HG02571 (cell line): Measurements from ENCODE around the gene OMD.

ENCODE experiments used
- ATAC-seq: cut with Tn5 transposase; IDR thresholded peaks from one replicate; pipeline ENCODE4 v1.9.1; 2021; ENCODE audit warnings: mild to moderate bottlenecking, moderate library complexity; ENCODE audit not compliant: unreplicated experiment

Gene OMD

GRCh38 chr9:92424340-92424739 is at the start of gene OMD:
Gene OMD, minus strand, starts transcription at chr9:92424471. Its CDS starts 6,913 bp downstream, at chr9:92417558.
- no peak for ATAC-seq

- ATAC-seq = no peak
Observed at GRCh38 chr9:92468206-92468605, 43.9 kb upstream of the OMD start.

- ATAC-seq = no peak
Observed at GRCh38 chr9:92467511-92467910, 43.2 kb upstream of the OMD start.

GRCh38 chr9:92467041-92467440 is 42.8 kb upstream of the OMD start:
- ATAC-seq = no peak

- ATAC-seq = no peak
Observed at GRCh38 chr9:92463984-92464383, 39.7 kb upstream of the OMD start.

- ATAC-seq = no peak
Observed at GRCh38 chr9:92463387-92463786, 39.1 kb upstream of the OMD start.

- ATAC-seq = no peak
Observed at GRCh38 chr9:92457576-92457975, 33.3 kb upstream of the OMD start.

GRCh38 chr9:92455217-92455616 is 30.9 kb upstream of the OMD start:
- ATAC-seq = no peak

GRCh38 chr9:92446536-92446935 is 22.3 kb upstream of the OMD start:
- ATAC-seq = no peak

- no peak for ATAC-seq
Observed at GRCh38 chr9:92444841-92445240, 20.6 kb upstream of the OMD start.

GRCh38 chr9:92440751-92441046 is 16.4 kb upstream of the OMD start:
- no peak for ATAC-seq

GRCh38 chr9:92439921-92440750 is 15.9 kb upstream of the OMD start:
- ATAC-seq = no peak

- ATAC-seq = no peak
Observed at GRCh38 chr9:92438900-92439526, 14.7 kb upstream of the OMD start.

GRCh38 chr9:92435263-92435662 is 11.0 kb upstream of the OMD start:
- no peak for ATAC-seq

- no peak for ATAC-seq
Observed at GRCh38 chr9:92432972-92433548, 8.8 kb upstream of the OMD start.

- ATAC-seq = no peak
Observed at GRCh38 chr9:92432350-92432749, 8.1 kb upstream of the OMD start.

GRCh38 chr9:92429836-92430235 is 5.6 kb upstream of the OMD start:
- no peak for ATAC-seq

- ATAC-seq = no peak
Observed at GRCh38 chr9:92426501-92427145, 2.4 kb upstream of the OMD start.

GRCh38 chr9:92425474-92425873 is 1.2 kb upstream of the OMD start:
- ATAC-seq = no peak

GRCh38 chr9:92423612-92424011 is 659 bp downstream of the OMD start:
- no peak for ATAC-seq

GRCh38 chr9:92422611-92423338 is 1.5 kb downstream of the OMD start:
- ATAC-seq = no peak
